Heart left ventricle (tissue), 16 donors: ENCODE measurements around the gene ZNF219. TPM values are rescaled to one million over a fixed set of nuclear protein-coding genes. Genes with fewer than 3 reads are reported as not detected.

Experiments
- ATAC-seq, 4 donors: fragments of 200-7000 bp; cut with Tn5 transposase; one replicate each; pipeline ENCODE4 v1.9.1; 2020 to 2022; ENCODE audit warnings: moderate library complexity in 4 of 4, mild to moderate bottlenecking in 3 of 4, moderate number of reproducible peaks in 1 of 4
- DNase-seq, 5 donors: peaks; one replicate each; pipeline ENCODE4 v3.0.0-alpha.2; 2020
- H3K27ac ChIP-seq, 12 donors: fragments of 200-600 bp; sonication (generic) in 4 of 12; one replicate each; pipeline versions ENCODE4 v1.5.0 to v1.8.0; 2016 to 2022; ENCODE audit warnings: mild to moderate bottlenecking in 2 of 12
- H3K27me3 ChIP-seq, 9 donors: fragments of 200-600 bp; sonication (generic) in 2 of 9; one replicate each; pipeline versions ENCODE4 v1.5.1 to v1.8.0; 2016 to 2022; ENCODE audit warnings: mild to moderate bottlenecking in 3 of 9
- H3K36me3 ChIP-seq, 9 donors: fragments of 200-600 bp; sonication (generic) in 2 of 9; one replicate each; pipeline versions ENCODE4 v1.5.0 to v1.8.0; 2018 to 2022; ENCODE audit warnings: mild to moderate bottlenecking in 2 of 9
- H3K4me1 ChIP-seq, 12 donors: fragments of 200-600 bp; sonication (generic) in 4 of 12; one replicate each; pipeline versions ENCODE4 v1.5.0 to v1.8.0; 2016 to 2022; ENCODE audit warnings: mild to moderate bottlenecking in 3 of 12
- H3K4me3 ChIP-seq, 12 donors: fragments of 200-600 bp; sonication (generic) in 4 of 12; one replicate each; pipeline versions ENCODE4 v1.5.0 to v1.8.0; 2017 to 2022; ENCODE audit warnings: mild to moderate bottlenecking in 9 of 12, moderate library complexity in 4 of 12
- H3K9me3 ChIP-seq, 12 donors: fragments of 200-600 bp; sonication (generic) in 4 of 12; one replicate each; pipeline versions ENCODE4 v1.5.0 to v1.8.0; 2016 to 2022; ENCODE audit warnings: mild to moderate bottlenecking in 1 of 12
- POLR2A ChIP-seq, 2 donors: fragments of 450-650 bp; IDR thresholded peaks; one replicate each; pipeline ENCODE4 v1.6.1; 2017; ENCODE audit warnings: antibody characterized with exemption in 2 of 2, mild to moderate bottlenecking in 2 of 2, moderate library complexity in 2 of 2
- WGBS, 4 donors: extraction: QIAGEN DNeasy Blood & Tissue Kit in 2 of 4; methylation state at CpG; one replicate each; pipeline versions ENCODE4 v1.1.5 to v1.1.7; 2013 to 2018; 5-methylcytosine and 5-hydroxymethylcytosine counted together
- intact Hi-C, 10 donors: fragments of 100-400 bp; cut with DNase I; formaldehyde crosslinking; loops; one replicate each; pipeline versions ENCODE4 v1.11.1 to v1.14.2; 2022
- polyA plus RNA-seq, 2 donors: library from polyadenylated mRNA; stranded (reverse); fragments of 200-250 nt; gene quantifications; one replicate each; pipeline ENCODE4 v1.2.3, GENCODE V29; 2013
- total RNA-seq, 9 donors: library from RNA; depleted of rRNA in 2 of 9; stranded (reverse); fragments of >200 nt in 2 of 9; fragmentation: NEBNext Ultra II Directional in 3 of 9; extraction: Animal tissue kit (Norgen Biotek cat#: 25700) in 3 of 9; gene quantifications; one replicate each; pipeline versions ENCODE4 v1.1.0 to v1.2.4, GENCODE V29; 2016 to 2023
- TF ChIP-seq, protein P1 (sequence below), 12 donors: fragments of 200-600 bp; sonication (generic) in 4 of 12; IDR thresholded peaks; one replicate each; pipeline versions ENCODE4 v1.5.0 to v1.8.0; 2018 to 2022; ENCODE audit warnings: antibody characterized with exemption in 12 of 12, mild to moderate bottlenecking in 5 of 12
- donor health status: ischemic (EF 13 %, LVEDD 7.1; RV severe dilation, severe dysfunction).
- donor health status: healthy with polysubstance abuse.
- donor health status: DM: no; HTN: yes; CAD: no.
- donor health status: DM: no; HTN: no; CAD: no.
- donor health status: ischemic (EF 25% LVEDD 6.9; RV normal size, moderate dysfunction).
- donor health status: ischemic (EF 25% LVEDD 5.7; RV mildly dilated, moderate dysfunction).
- donor health status: healthy.
- donor health status: DM: yes; HTN: yes; CAD: no.
- donor health status: ischemic (EF 35%, LVEDD 5.7; RV mildly dilated, moderate dysfunction).
- donor health status: nonischemic (EF 11% LVEDD 7.7; RV severe dilation, severe dysfunction).
- donor health status: DM: yes; HTN: yes; CAD: no.
- donor health status: PGD.
- donor health status: ischemic (EF 29% LVEDD 5.4; RV normal size, mild dysfunction).
- donor health status: nonischemic (EF 23%, LVEDD 6.1; RV moderate dilation, normal function).

ZNF219 gene
- total and polyA plus RNA-seq, 11 donors = 33.9 to 97.9 (median 43.0) TPM

- no peaks in the 10 kb centered on the region for H3K27me3 ChIP-seq
- DNase-seq = peak in 1 of 5 donors; percentile 74
- 84 to 92% (median 90%) methylated on average over 29 to 45 of the region's 45 CpGs for WGBS, 4 donors
- peaks cover 0 to 76% (median 73%) of the 10 kb centered on the region in 9 donors for H3K36me3 ChIP-seq
- intact Hi-C loops = loop anchor here in 8 of 10 donors (1.0 to 10.0 kb wide), 7 partner anchors 18 to 476 kb away; no protein-coding TSS in a partner anchor
- no peak overlapping the region for H3K27ac ChIP-seq
- no peak for ATAC-seq
- no peaks in the 10 kb centered on the region for H3K9me3 ChIP-seq
- H3K4me3 ChIP-seq = no peak overlapping the region
- no peak for TF ChIP-seq POLR2A (IDR thresholded peaks at IDR 0.05)
- TF ChIP-seq, protein P1, sequence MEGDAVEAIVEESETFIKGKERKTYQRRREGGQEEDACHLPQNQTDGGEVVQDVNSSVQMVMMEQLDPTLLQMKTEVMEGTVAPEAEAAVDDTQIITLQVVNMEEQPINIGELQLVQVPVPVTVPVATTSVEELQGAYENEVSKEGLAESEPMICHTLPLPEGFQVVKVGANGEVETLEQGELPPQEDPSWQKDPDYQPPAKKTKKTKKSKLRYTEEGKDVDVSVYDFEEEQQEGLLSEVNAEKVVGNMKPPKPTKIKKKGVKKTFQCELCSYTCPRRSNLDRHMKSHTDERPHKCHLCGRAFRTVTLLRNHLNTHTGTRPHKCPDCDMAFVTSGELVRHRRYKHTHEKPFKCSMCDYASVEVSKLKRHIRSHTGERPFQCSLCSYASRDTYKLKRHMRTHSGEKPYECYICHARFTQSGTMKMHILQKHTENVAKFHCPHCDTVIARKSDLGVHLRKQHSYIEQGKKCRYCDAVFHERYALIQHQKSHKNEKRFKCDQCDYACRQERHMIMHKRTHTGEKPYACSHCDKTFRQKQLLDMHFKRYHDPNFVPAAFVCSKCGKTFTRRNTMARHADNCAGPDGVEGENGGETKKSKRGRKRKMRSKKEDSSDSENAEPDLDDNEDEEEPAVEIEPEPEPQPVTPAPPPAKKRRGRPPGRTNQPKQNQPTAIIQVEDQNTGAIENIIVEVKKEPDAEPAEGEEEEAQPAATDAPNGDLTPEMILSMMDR (IDR thresholded peaks at IDR 0.05) = peak; percentile 20 to 54 (median 42)
- peaks cover 0 to 28% (median 7%) of the 10 kb centered on the region in 12 donors for H3K4me1 ChIP-seq
Observed at GRCh38 chr14:21090194-21090939, 8.1 kb downstream of the ZNF219 start.

GRCh38 chr14:21089877-21090193 is 8.6 kb downstream of the ZNF219 start:
- no peak for ATAC-seq
- intact Hi-C loops = loop anchor here in 8 of 10 donors (1.0 to 10.0 kb wide), 7 partner anchors 17 to 475 kb away; no protein-coding TSS in a partner anchor
- Histone ChIP-seq H3K4me1 (peaks cover 0 to 32% (median 9%) of the 10 kb centered on the region in 12 donors), H3K36me3 (peaks cover 0 to 82% (median 76%) of the 10 kb centered on the region in 9 donors), H3K27me3 (no peaks in the 10 kb centered on the region), H3K4me3 (no peak overlapping the region), H3K9me3 (no peaks in the 10 kb centered on the region), H3K27ac (no peak overlapping the region)
- no peak for DNase-seq
- no peak for TF ChIP-seq POLR2A (IDR thresholded peaks at IDR 0.05)
- TF ChIP-seq, protein P1 (IDR thresholded peaks at IDR 0.05) = no peak
- WGBS, 4 donors = 67 to 87% (median 72%) methylated on average over 5 of the region's 5 CpGs

GRCh38 chr14:21089271-21089670 is 9.2 kb downstream of the ZNF219 start:
- intact Hi-C loops = no loop called here

GRCh38 chr14:21088687-21089086 is 9.8 kb downstream of the ZNF219 start:
- no peak for TF ChIP-seq POLR2A (IDR thresholded peaks at IDR 0.05)
- TF ChIP-seq, protein P1 (IDR thresholded peaks at IDR 0.05) = no peak
- no peak for ATAC-seq
- H3K27ac ChIP-seq = no peak overlapping the region
- H3K36me3 ChIP-seq = peaks cover 0 to 93% (median 87%) of the 10 kb centered on the region in 9 donors
- H3K4me3 ChIP-seq = no peak overlapping the region
- no peak for DNase-seq
- H3K9me3 ChIP-seq = no peaks in the 10 kb centered on the region
- intact Hi-C loops = no loop called here
- H3K4me1 ChIP-seq = peaks cover 0 to 36% (median 8%) of the 10 kb centered on the region in 12 donors
- WGBS, 4 donors = 84 to 92% (median 87%) methylated on average over 4 of the region's 4 CpGs
- no peaks in the 10 kb centered on the region for H3K27me3 ChIP-seq

More at GRCh38 chr14:21089271-21089670, 9.2 kb downstream of the ZNF219 start:
- Histone ChIP-seq H3K27me3 (no peaks in the 10 kb centered on the region), H3K9me3 (no peaks in the 10 kb centered on the region), H3K4me3 (no peak overlapping the region), H3K36me3 (peaks cover 0 to 87% (median 81%) of the 10 kb centered on the region in 9 donors), H3K27ac (no peak overlapping the region), H3K4me1 (peaks cover 0 to 36% (median 9%) of the 10 kb centered on the region in 12 donors)
- ATAC-seq (no peak), DNase-seq (no peak)
- TF ChIP-seq, protein P1 (IDR thresholded peaks at IDR 0.05) = no peak
- no peak for TF ChIP-seq POLR2A (IDR thresholded peaks at IDR 0.05)
- WGBS, 4 donors = 56 to 81% (median 76%) methylated on average over 1 of the region's 1 CpG
